Dedifferentiated amniotic fluid mesenchymal stem cell (primary cell): Measurements from ENCODE around the gene NKAPL.
"Not testable (repeated sequence)": the region's sequence is repeated elsewhere in the genome, so short reads cannot be mapped to it uniquely, and the experiment has no call there.

Experiments
- DNase-seq: peaks from one replicate; pipeline ENCODE4 v3.0.0-alpha.2; 2016; ENCODE audit errors: extremely low spot score

Gene NKAPL

DNA sequence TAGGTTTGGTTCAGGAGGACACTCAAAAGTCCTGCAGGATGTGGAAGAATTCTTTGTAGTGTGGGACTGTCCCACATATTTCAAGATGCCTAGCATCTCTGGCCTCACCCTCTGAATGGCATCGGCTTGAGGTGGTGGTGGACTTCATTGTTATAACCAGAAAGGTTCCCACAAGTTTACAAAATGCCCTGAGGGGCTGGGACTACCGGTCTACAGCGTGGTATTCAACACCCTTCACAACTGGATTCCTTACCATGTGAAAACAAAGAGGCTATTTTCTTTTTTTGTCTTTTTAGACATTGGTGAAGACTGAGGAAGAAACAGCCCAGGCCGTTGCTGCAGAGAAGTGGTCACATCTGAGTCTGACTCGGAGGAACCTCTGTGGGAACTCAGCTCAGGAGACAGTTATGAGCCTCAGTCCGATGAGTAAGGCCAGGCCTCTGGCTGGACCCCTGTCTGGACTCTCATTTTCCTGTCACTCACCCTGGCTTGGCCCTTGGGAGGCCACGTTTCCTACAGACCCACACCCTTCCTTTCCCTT, 37.5 kb downstream of the NKAPL start:
- DNase-seq = no peak

- DNase-seq = no peak
Observed at GRCh38 chr6:28303570-28303969, 44.5 kb downstream of the NKAPL start.

DNA sequence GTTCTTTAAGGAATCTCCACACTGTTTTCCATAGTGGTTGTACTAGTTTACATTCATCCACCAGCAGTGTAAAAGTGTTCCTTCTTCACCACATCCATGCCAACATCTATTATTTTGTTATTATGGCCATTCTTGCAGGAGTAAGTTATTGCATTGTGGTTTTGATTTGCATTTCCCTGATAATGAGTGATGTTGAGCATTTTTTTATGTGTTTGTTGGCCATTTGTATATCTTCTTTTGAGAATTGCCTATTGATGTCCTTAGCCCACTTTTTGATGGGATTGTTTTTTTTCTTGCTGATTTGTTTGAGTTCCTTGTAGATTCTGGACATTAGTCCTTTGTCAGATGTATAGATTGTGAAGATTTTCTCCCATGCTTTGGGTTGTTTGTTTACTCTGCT, 47.3 kb downstream of the NKAPL start:
- DNase-seq = not testable (repeated sequence)
